Left lung (tissue), 10 donors: ENCODE measurements around the gene UCP2. TPM values are rescaled to one million over a fixed set of nuclear protein-coding genes. Genes with fewer than 3 reads are reported as not detected.
"Not testable (repeated sequence)": the region's sequence is repeated elsewhere in the genome, so short reads cannot be mapped to it uniquely, and the experiment has no call there.

Source experiments
- ATAC-seq: fragments of 200-7000 bp; cut with Tn5 transposase; one replicate; pipeline ENCODE4 v1.9.1; 2020; ENCODE audit warnings: moderate library complexity
- DNase-seq, 4 donors: peaks; one replicate each; pipeline ENCODE4 v3.0.0-alpha.2; 2013 to 2020
- H3K27ac ChIP-seq, 2 donors: fragments of 200-600 bp; sonication (generic) in 1 of 2; one replicate each; pipeline versions ENCODE4 v1.5.0 to v1.8.0; 2020 to 2021
- H3K27me3 ChIP-seq, 2 donors: fragments of 200-600 bp; sonication (generic) in 1 of 2; one replicate each; pipeline versions ENCODE4 v1.5.0 to v1.8.0; 2020 to 2021
- H3K36me3 ChIP-seq, 2 donors: fragments of 200-600 bp; sonication (generic) in 1 of 2; one replicate each; pipeline versions ENCODE4 v1.5.0 to v1.8.0; 2020 to 2021
- H3K4me1 ChIP-seq, 2 donors: fragments of 200-600 bp; one replicate each; pipeline ENCODE4 v1.8.0; 2021
- H3K4me3 ChIP-seq, 2 donors: fragments of 200-600 bp; sonication (generic) in 1 of 2; one replicate each; pipeline versions ENCODE4 v1.5.0 to v1.8.0; 2020 to 2021; ENCODE audit warnings: mild to moderate bottlenecking in 1 of 2
- H3K9me3 ChIP-seq, 2 donors: fragments of 200-600 bp; sonication (generic) in 1 of 2; one replicate each; pipeline versions ENCODE4 v1.5.0 to v1.8.0; 2020 to 2021
- intact Hi-C, 2 donors: fragments of 100-400 bp; cut with DNase I; formaldehyde crosslinking; loops; one replicate each; pipeline versions ENCODE4 v1.11.2 to v1.14.2; 2022
- polyA plus RNA-seq, 6 donors: library from polyadenylated mRNA; unstranded; fragments of 120-200 nt; gene quantifications; one replicate each; pipeline ENCODE4 v1.2.1, GENCODE V29; 2013; ENCODE audit not compliant: insufficient read length in 6 of 6
- total RNA-seq, 2 donors: library from RNA; stranded (reverse); fragmentation: NEBNext Ultra II Directional; extraction: Animal tissue kit (Norgen Biotek cat#: 25700); gene quantifications; one replicate each; pipeline ENCODE4 v1.2.1, GENCODE V29; 2021
- TF ChIP-seq, protein P1 (sequence below), 2 donors: fragments of 200-600 bp; sonication (generic) in 1 of 2; IDR thresholded peaks; one replicate each; pipeline versions ENCODE4 v1.5.0 to v1.8.0; 2021; ENCODE audit warnings: antibody characterized with exemption in 2 of 2
- donor health status: DM: no; HTN: yes; CAD: no.
- donor health status: DM: no; HTN: no; CAD: no.

Gene UCP2
- total and polyA plus RNA-seq, 8 donors = 35.3 to 142 (median 42.6) TPM

DNA sequence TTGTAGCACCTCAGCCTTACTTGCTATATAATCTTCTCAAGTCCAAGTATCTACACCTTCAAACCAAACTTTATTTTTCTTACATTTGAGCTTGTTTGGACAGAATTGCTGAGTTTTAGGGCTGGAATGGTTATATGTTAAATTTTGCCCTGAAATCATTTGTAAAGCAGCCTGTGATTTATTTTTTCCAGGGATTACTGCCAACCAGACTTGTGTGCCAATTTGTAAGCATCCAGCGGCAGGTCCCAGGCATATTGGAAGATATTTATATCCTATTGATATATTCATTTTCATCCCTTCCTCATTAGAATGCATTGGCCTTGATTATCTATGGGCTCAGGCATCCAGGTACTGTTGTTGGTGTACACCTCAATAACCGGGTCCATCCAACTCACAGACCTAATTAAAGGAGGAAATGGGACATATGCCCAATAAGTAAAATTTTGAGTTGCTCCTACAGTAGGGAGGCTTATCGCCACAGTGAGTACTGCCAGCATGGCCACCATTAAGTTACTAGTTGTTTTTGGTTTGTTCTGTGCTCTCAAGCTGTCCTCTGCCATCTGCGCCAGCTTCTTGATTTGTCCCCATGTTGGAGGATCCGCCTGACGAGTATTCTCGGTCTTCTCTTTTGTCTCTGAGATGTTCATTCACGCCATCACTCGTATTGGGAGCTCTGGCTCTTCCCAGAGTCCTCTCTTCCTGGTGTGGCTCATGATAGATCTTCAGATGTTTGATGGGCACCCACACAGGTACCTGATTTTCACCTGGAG is 41.7 kb downstream of the UCP2 start:
- no peaks in the 10 kb centered on the region for H3K27me3 ChIP-seq
- intact Hi-C loops = no loop called here
- peaks cover 0 to 7% of the 10 kb centered on the region in 2 donors for H3K9me3 ChIP-seq
- H3K36me3 ChIP-seq = no peaks in the 10 kb centered on the region
- no peaks in the 10 kb centered on the region for H3K4me1 ChIP-seq
- no peak overlapping the region for H3K4me3 ChIP-seq
- no peak overlapping the region for H3K27ac ChIP-seq
- ATAC-seq (no peak), DNase-seq (no peak)
- TF ChIP-seq, protein P1, sequence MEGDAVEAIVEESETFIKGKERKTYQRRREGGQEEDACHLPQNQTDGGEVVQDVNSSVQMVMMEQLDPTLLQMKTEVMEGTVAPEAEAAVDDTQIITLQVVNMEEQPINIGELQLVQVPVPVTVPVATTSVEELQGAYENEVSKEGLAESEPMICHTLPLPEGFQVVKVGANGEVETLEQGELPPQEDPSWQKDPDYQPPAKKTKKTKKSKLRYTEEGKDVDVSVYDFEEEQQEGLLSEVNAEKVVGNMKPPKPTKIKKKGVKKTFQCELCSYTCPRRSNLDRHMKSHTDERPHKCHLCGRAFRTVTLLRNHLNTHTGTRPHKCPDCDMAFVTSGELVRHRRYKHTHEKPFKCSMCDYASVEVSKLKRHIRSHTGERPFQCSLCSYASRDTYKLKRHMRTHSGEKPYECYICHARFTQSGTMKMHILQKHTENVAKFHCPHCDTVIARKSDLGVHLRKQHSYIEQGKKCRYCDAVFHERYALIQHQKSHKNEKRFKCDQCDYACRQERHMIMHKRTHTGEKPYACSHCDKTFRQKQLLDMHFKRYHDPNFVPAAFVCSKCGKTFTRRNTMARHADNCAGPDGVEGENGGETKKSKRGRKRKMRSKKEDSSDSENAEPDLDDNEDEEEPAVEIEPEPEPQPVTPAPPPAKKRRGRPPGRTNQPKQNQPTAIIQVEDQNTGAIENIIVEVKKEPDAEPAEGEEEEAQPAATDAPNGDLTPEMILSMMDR (IDR thresholded peaks at IDR 0.05) = no peak

DNA sequence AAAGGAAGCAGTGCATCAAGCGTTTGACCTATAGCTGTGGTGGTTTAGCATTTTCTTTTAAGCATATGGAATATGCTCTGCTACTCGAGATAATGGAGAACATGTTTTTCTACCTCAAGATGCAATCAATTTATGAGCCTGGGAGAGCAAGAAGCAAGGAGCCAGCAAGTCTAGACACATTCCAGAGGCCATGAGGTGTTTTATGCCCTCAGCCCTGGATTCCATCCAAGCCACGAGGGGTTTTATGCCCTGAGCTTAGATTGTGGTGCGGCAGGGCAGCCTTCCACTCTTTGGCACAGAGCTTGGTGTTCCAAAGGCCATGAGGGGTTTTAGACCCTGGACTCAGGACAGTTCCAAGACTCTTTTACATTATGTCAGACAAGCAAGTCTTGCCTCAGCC is 43.5 kb downstream of the UCP2 start:
- no peak for DNase-seq
- no peaks in the 10 kb centered on the region for H3K27me3 ChIP-seq
- no peak overlapping the region for H3K27ac ChIP-seq
- TF ChIP-seq, protein P1 (IDR thresholded peaks at IDR 0.05) = no peak
- ATAC-seq = no peak
- intact Hi-C loops = no loop called here
- H3K4me1 ChIP-seq = no peaks in the 10 kb centered on the region
- peaks cover 0 to 7% of the 10 kb centered on the region in 2 donors for H3K9me3 ChIP-seq
- no peaks in the 10 kb centered on the region for H3K36me3 ChIP-seq
- no peak overlapping the region for H3K4me3 ChIP-seq

DNA sequence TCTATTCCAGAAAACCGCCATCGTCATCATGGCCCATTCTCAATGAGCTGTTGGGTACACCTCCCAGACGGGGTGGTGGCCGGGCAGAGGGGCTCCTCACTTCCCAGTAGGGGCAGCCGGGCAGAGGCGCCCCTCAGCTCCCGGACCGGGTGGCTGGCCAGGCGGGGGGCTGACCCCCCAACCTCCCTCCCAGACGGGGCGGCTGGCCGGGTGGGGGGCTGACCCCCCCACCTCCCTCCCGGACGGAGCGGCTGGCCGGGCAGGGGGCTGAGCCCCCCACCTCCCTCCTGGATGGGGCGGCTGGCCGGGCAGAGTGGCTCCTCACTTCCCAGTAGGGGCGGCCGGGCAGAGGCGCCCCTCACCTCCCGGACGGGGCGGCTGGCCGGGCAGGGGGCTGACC is 46.6 kb downstream of the UCP2 start:
- ATAC-seq, intact Hi-C loops: not testable (repeated sequence)

DNA sequence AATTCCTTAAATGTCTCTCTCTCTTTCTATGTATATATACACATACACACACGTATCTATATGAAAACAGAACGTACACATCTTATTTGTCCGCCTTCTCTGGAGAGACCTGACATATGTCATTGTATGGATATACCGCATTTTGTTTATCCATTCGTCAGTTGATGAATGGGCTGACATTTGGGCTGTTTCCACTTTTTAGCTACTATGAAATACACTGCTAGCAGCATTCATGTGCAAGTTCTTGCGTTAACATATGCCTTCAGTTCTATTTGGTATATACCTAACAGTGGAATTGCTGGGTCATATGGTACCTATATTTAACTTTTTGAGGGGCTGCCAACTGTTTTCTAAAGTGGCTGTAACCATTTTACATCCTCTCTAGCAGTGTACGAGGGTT is 49.9 kb downstream of the UCP2 start:
- no peak for ATAC-seq
- Histone ChIP-seq H3K9me3 (peaks cover 0 to 2% of the 10 kb centered on the region in 2 donors), H3K27me3 (no peaks in the 10 kb centered on the region), H3K27ac (no peak overlapping the region), H3K4me1 (no peaks in the 10 kb centered on the region), H3K4me3 (no peak overlapping the region), H3K36me3 (peaks cover 0 to 42% of the 10 kb centered on the region in 2 donors)
- intact Hi-C loops = no loop called here
- TF ChIP-seq, protein P1 (IDR thresholded peaks at IDR 0.05) = no peak
- no peak for DNase-seq

More for the DNA sequence above, 46.6 kb downstream of the UCP2 start:
- peaks cover 0 to 16% of the 10 kb centered on the region in 2 donors for H3K36me3 ChIP-seq
- H3K4me3 ChIP-seq, H3K4me1 ChIP-seq, H3K27ac ChIP-seq, DNase-seq, H3K27me3 ChIP-seq, H3K9me3 ChIP-seq: not testable (repeated sequence)

DNA sequence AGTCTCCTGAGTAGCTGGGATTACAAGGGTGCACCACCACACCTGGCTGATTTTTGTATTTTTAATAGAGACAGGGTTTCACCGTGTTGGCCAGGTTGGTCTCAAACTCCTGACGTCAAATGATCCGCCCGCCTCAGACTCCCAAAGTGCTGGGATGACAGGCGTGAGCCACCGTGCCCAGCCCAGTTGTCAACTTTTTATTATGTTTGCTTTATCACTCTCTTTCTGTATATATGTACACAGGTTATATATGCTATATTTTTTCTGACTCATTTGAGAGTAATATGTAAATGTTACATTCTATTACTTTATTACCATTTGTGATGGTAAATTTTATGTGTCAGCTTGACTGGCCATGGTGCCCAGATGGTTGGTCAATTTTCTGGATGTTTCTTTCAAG is 50.7 kb downstream of the UCP2 start:
- Histone ChIP-seq H3K4me1 (no peaks in the 10 kb centered on the region), H3K27ac (no peak overlapping the region), H3K9me3 (no peaks in the 10 kb centered on the region), H3K36me3 (peaks cover 0 to 51% of the 10 kb centered on the region in 2 donors), H3K4me3 (no peak overlapping the region), H3K27me3 (no peaks in the 10 kb centered on the region)
- ATAC-seq = no peak
- intact Hi-C loops = no loop called here
- TF ChIP-seq, protein P1 (IDR thresholded peaks at IDR 0.05) = no peak
- no peak for DNase-seq
